Activated naive CD4-positive, alpha-beta T cell treated with anti-CD3 and anti-CD28 coated beads, Interleukin-2, amount 50 U/mL, for 24 hours (primary cell): ENCODE results near the gene STRIP1.

Experiments
- H3K27ac Mint-ChIP-seq: one replicate; pipeline ENCODE4 v1.8.0; 2021; ENCODE audit warnings: mild to moderate bottlenecking, mixed read lengths
- H3K27me3 Mint-ChIP-seq: one replicate; pipeline ENCODE4 v1.8.0; 2021; ENCODE audit warnings: mixed read lengths
- H3K36me3 Mint-ChIP-seq: one replicate; pipeline ENCODE4 v1.8.0; 2021; ENCODE audit warnings: mixed read lengths
- H3K4me1 Mint-ChIP-seq: one replicate; pipeline ENCODE4 v1.8.0; 2021; ENCODE audit warnings: mixed read lengths
- H3K4me3 Mint-ChIP-seq: one replicate; pipeline ENCODE4 v1.8.0; 2021; ENCODE audit warnings: mild to moderate bottlenecking, mixed read lengths
- H3K9me3 Mint-ChIP-seq: one replicate; pipeline ENCODE4 v1.8.0; 2021; ENCODE audit warnings: mixed read lengths

STRIP1 gene

DNA sequence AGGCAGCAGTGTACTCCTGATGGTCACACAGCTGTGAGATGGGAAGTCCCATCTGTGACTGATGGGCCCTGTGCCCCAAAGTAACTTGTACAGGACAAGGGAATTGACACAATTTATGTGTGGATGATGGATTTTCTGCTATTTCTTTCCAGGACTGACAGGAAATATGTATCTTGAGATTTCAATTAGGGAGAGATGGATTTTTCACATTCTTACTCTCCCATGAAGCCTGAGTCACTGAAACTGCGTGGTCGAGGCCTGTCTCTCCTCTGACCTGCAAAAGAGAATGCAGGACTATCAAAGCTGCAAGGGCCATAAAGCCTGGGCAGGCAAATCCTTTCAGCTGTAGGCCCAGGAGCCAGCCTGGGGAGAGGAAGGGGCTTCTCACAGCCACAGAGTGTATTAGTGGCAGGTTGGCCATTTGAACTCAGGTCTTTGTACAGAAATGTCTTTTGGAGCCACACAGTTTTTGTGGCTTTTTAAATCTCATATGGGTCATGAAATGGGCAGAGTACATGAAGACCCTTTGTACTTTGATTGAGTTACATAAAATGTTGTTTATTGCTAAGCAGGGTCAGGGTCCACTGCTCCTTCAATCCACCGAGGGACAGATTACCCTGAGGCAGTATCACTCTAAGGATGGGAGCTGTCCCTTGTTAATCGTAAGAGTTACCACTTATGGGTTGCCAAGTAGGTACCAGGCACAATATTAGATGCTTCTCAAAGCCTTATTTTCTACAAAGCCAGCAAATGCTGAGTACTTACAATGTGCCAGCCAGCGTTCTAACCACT lies 21.3 kb downstream of the STRIP1 start:
- Mint-ChIP-seq H3K27ac (no peak overlapping the region), H3K9me3 (no peaks in the 10 kb centered on the region), H3K36me3 (peaks cover 20% of the 10 kb centered on the region), H3K4me1 (no peaks in the 10 kb centered on the region), H3K27me3 (no peaks in the 10 kb centered on the region), H3K4me3 (no peak overlapping the region)

DNA sequence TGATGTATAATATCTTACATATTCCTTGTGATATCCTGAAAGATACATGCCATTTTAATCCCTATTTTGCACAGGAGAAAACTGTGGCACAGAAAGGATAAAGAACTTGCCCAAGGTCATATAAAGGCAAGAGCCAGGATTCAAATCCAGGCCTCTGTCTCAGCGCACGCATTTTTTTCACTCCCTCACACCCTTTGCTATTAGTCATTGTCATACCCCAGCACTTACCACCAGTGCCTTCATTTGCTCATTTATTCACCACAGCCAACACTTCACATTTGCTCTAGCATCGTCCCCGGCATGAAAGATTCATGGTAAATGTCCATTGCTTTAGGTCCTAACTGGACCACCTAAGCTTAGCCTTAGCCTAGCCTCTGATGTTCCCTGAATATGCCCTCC lies 21.9 kb downstream of the STRIP1 start:
- peaks cover 20% of the 10 kb centered on the region for H3K36me3 Mint-ChIP-seq
- no peaks in the 10 kb centered on the region for H3K9me3 Mint-ChIP-seq
- no peak overlapping the region for H3K4me3 Mint-ChIP-seq
- no peak overlapping the region for H3K27ac Mint-ChIP-seq
- no peaks in the 10 kb centered on the region for H3K27me3 Mint-ChIP-seq
- no peaks in the 10 kb centered on the region for H3K4me1 Mint-ChIP-seq

GRCh38 chr1:110056776-110057175 lies 22.4 kb downstream of the STRIP1 start:
- no peaks in the 10 kb centered on the region for H3K9me3 Mint-ChIP-seq
- no peaks in the 10 kb centered on the region for H3K27me3 Mint-ChIP-seq
- peaks cover 20% of the 10 kb centered on the region for H3K36me3 Mint-ChIP-seq
- no peaks in the 10 kb centered on the region for H3K4me1 Mint-ChIP-seq
- no peak overlapping the region for H3K4me3 Mint-ChIP-seq
- H3K27ac Mint-ChIP-seq = no peak overlapping the region

DNA sequence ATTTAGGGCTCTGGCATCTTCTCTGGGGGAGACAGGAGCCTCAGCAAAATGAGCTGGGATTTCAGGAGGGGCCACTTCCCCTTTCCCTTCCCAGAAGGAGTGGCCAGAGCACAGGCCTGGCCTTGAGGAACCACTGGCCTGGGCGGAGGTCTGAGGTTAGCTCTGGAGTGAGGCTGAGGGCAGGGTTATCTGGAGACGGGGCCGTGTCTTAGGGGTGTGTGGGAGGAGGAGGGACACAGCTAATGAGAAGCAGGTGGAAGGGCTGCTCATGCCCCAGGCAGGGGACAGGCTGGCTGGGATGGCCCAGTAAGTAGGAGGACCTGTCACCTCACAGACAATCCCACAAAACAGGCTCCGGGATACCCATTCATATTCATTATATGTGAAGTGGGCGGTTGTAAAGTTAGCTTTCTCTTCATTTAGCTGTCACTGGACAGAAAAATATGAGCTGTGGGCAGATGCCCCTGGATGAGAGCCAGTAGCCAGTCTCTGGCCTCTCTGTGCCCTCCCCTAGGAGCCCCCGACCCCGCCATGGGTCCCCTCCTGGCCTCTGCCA lies 23.6 kb downstream of the STRIP1 start:
- no peaks in the 10 kb centered on the region for H3K9me3 Mint-ChIP-seq
- peaks cover 14% of the 10 kb centered on the region for H3K36me3 Mint-ChIP-seq
- peak overlapping the region; percentile 8 for H3K27ac Mint-ChIP-seq
- no peaks in the 10 kb centered on the region for H3K27me3 Mint-ChIP-seq
- no peak overlapping the region for H3K4me3 Mint-ChIP-seq
- no peaks in the 10 kb centered on the region for H3K4me1 Mint-ChIP-seq

GRCh38 chr1:110058591-110058990 lies 24.2 kb downstream of the STRIP1 start:
- no peak overlapping the region for H3K4me3 Mint-ChIP-seq
- H3K9me3 Mint-ChIP-seq = no peaks in the 10 kb centered on the region
- no peaks in the 10 kb centered on the region for H3K27me3 Mint-ChIP-seq
- H3K4me1 Mint-ChIP-seq = no peaks in the 10 kb centered on the region
- no peak overlapping the region for H3K27ac Mint-ChIP-seq
- H3K36me3 Mint-ChIP-seq = peaks cover 11% of the 10 kb centered on the region

- peaks cover 8% of the 10 kb centered on the region for H3K36me3 Mint-ChIP-seq
- H3K4me3 Mint-ChIP-seq = no peak overlapping the region
- H3K9me3 Mint-ChIP-seq = no peaks in the 10 kb centered on the region
- no peaks in the 10 kb centered on the region for H3K4me1 Mint-ChIP-seq
- H3K27ac Mint-ChIP-seq = no peak overlapping the region
- H3K27me3 Mint-ChIP-seq = no peaks in the 10 kb centered on the region
Measured at GRCh38 chr1:110059133-110059863, 24.9 kb downstream of the STRIP1 start.

DNA sequence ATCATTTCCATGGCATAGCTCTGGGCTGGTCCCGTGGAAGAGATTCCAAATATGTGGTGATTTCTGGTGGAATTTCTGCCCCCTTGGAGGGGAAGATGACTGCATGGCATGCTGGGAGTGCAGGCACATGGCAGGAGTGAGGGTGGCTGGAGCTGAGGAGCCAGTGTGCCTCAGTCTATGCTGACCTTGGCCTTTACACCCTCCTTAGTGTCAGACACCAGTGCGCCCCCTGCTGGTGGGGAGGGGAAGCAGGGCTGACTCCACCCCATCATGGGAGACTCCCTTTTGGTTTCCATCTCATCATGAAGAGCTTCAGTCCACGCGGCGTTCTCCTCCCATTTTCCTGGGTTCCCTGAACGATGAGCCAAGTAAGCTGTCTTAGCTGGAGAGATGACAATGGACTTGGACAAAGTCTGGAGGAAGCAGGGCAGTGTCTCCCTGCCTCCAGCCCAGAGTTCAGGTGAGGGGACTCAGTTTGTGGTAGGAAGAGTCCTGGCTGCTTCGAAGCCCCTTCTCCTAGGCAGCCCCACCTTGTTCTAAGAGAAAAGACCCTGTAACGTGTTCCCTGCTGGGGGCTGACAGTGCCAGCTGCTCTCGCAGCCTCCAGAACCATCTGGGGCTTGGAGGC lies 25.7 kb downstream of the STRIP1 start:
- Mint-ChIP-seq H3K27ac (peak overlapping the region; percentile 10), H3K4me1 (no peaks in the 10 kb centered on the region), H3K36me3 (peaks cover 8% of the 10 kb centered on the region)

GRCh38 chr1:110060662-110061060 lies 26.2 kb downstream of the STRIP1 start:
- Mint-ChIP-seq H3K27ac (no peak overlapping the region), H3K4me3 (no peak overlapping the region), H3K9me3 (no peaks in the 10 kb centered on the region), H3K4me1 (no peaks in the 10 kb centered on the region), H3K36me3 (peaks cover 8% of the 10 kb centered on the region), H3K27me3 (no peaks in the 10 kb centered on the region)

More for the DNA sequence above, 25.7 kb downstream of the STRIP1 start:
- no peak overlapping the region for H3K4me3 Mint-ChIP-seq
- H3K27me3 Mint-ChIP-seq = no peaks in the 10 kb centered on the region
- H3K9me3 Mint-ChIP-seq = no peaks in the 10 kb centered on the region

DNA sequence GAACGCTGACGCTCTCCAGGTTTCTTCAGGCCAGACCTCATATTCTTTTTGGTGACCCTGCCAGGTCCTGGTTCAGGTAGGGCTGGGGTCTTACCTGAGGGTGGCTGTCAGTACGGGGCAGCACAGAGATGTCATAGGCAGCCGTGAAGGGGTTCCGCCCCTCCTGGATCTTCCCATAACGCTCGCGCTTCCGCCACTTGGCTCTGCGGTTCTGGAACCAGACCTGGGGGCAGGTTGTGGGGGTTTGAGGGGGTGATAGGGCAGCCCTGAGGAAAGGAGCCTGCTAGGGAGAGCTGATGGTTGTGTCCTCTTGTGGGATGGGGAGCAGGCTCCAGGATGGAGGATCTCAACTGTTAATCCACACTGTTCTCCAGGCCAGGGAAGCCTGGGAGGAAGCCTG lies 26.9 kb downstream of the STRIP1 start:
- H3K27me3 Mint-ChIP-seq = peaks cover 2% of the 10 kb centered on the region
- peaks cover 8% of the 10 kb centered on the region for H3K36me3 Mint-ChIP-seq
- H3K27ac Mint-ChIP-seq = no peak overlapping the region
- H3K4me3 Mint-ChIP-seq = no peak overlapping the region
- H3K9me3 Mint-ChIP-seq = no peaks in the 10 kb centered on the region
- no peaks in the 10 kb centered on the region for H3K4me1 Mint-ChIP-seq

- Mint-ChIP-seq H3K4me3 (no peak overlapping the region), H3K9me3 (no peaks in the 10 kb centered on the region), H3K27me3 (peaks cover 9% of the 10 kb centered on the region), H3K4me1 (peaks cover 3% of the 10 kb centered on the region), H3K36me3 (peaks cover 8% of the 10 kb centered on the region), H3K27ac (no peak overlapping the region)
Measured at GRCh38 chr1:110062612-110063011, 28.2 kb downstream of the STRIP1 start.

- Mint-ChIP-seq H3K9me3 (no peaks in the 10 kb centered on the region), H3K27me3 (peaks cover 17% of the 10 kb centered on the region), H3K27ac (no peak overlapping the region), H3K36me3 (peaks cover 5% of the 10 kb centered on the region), H3K4me3 (no peak overlapping the region), H3K4me1 (peaks cover 9% of the 10 kb centered on the region)
Measured at GRCh38 chr1:110063781-110064180, 29.4 kb downstream of the STRIP1 start.

DNA sequence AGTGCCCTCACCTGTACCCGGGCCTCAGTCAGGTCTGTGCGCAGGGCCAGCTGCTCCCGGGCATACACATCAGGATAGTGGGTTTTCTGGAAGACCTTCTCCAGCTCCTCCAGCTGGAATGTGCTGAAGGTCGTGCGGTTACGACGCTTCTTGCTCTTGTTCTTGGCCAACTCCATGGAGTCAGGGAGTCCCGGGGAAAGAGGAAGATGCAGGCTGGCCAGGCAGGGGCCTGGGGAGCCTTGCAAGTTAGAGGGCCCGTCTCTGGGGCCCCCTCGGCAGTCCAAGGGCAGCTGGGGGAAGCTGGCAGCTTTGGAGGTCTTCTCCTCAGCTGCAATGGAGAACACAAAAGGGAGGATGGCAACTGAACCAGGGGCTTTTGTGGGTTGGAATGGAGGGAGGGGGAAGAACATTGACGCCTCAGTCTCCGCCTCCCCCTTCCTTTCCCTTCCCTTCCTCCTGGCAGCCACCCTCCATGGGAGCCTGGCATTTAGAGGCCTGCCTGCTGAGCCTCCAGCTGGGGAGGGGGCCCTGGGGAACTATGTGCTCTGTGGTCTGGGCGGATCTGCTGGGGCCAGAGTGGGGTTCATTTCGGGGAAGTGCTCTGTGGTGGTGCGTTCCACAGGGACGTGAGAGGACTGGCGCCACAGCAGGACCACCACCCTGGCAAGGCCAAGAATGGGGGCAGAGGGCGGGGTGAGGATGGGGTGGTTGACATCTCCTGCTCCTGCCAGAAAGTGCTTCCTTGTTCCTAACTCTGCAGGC lies 30.3 kb downstream of the STRIP1 start:
- Mint-ChIP-seq H3K36me3 (peaks cover 5% of the 10 kb centered on the region), H3K27me3 (peaks cover 17% of the 10 kb centered on the region), H3K4me3 (no peak overlapping the region), H3K27ac (no peak overlapping the region), H3K9me3 (no peaks in the 10 kb centered on the region), H3K4me1 (peaks cover 10% of the 10 kb centered on the region)

- H3K4me3 Mint-ChIP-seq = no peak overlapping the region
- no peaks in the 10 kb centered on the region for H3K36me3 Mint-ChIP-seq
- no peaks in the 10 kb centered on the region for H3K9me3 Mint-ChIP-seq
- peaks cover 18% of the 10 kb centered on the region for H3K27me3 Mint-ChIP-seq
- H3K27ac Mint-ChIP-seq = no peak overlapping the region
- H3K4me1 Mint-ChIP-seq = peaks cover 10% of the 10 kb centered on the region
Measured at GRCh38 chr1:110065841-110066240, 31.4 kb downstream of the STRIP1 start.

GRCh38 chr1:110067479-110067892 lies 33.1 kb downstream of the STRIP1 start:
- Mint-ChIP-seq H3K4me1 (peaks cover 14% of the 10 kb centered on the region), H3K27me3 (peaks cover 30% of the 10 kb centered on the region), H3K9me3 (no peaks in the 10 kb centered on the region), H3K4me3 (no peak overlapping the region), H3K36me3 (no peaks in the 10 kb centered on the region), H3K27ac (no peak overlapping the region)
